GM12874 (cell line): ENCODE data around the gene CCDC102B.

Source experiments
- TF ChIP-seq, protein P1 (sequence below): IDR thresholded peaks from 2 replicates; pipeline ENCODE4 v1.5.1; 2011; ENCODE audit warnings: low read depth, mild to moderate bottlenecking, control low read depth, low read length, moderate library complexity; ENCODE audit not compliant: insufficient read depth

CCDC102B gene

DNA sequence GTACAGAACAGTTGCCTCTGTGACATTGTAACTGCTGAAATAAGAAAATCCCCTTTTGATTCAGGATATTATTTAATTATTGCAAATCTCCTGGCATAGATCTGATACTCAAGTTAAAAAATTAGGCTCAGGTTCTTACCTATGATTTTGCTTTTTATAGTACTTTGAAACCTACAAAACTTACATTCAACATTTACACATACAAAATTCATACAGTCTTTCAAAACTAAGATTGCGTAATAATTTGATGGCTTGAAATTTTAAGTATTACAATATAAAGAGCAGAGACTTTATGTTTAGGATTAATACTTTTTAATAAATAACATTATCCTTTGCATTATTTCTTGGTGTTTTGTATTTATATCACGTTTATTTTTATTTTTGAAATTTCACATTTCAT lies 291.1 kb downstream of the CCDC102B start:
- TF ChIP-seq, protein P1, sequence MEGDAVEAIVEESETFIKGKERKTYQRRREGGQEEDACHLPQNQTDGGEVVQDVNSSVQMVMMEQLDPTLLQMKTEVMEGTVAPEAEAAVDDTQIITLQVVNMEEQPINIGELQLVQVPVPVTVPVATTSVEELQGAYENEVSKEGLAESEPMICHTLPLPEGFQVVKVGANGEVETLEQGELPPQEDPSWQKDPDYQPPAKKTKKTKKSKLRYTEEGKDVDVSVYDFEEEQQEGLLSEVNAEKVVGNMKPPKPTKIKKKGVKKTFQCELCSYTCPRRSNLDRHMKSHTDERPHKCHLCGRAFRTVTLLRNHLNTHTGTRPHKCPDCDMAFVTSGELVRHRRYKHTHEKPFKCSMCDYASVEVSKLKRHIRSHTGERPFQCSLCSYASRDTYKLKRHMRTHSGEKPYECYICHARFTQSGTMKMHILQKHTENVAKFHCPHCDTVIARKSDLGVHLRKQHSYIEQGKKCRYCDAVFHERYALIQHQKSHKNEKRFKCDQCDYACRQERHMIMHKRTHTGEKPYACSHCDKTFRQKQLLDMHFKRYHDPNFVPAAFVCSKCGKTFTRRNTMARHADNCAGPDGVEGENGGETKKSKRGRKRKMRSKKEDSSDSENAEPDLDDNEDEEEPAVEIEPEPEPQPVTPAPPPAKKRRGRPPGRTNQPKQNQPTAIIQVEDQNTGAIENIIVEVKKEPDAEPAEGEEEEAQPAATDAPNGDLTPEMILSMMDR: no peak

GRCh38 chr18:69097349-69097748 lies 299.5 kb downstream of the CCDC102B start:
- TF ChIP-seq, protein P1: no peak

DNA sequence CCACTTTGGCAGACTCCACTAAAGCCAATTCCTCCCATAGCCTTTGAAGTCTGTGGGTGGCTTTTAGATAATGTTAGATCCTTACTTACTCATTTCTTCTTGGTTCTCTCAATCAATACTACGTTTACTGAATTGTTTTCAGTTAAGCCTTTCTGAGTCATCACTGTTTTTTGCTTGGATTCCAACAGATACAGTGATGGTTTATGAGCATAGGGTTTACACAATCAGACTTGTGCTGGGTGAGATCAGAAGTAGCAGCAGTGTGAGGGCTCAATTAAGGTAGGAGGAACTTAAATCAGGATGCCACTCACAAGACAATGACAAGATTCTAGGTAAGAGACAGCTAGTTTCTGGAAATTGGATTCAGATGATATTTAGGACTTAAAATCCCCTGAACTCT lies 305.1 kb downstream of the CCDC102B start:
- TF ChIP-seq, protein P1: no peak
